Left ventricle myocardium inferior (tissue), 1 donor: ENCODE measurements around the gene WDFY4. TPM values are rescaled to one million over a fixed set of nuclear protein-coding genes. Genes with fewer than 3 reads are reported as not detected.

ENCODE experiments used
- DNase-seq: peaks from one replicate; pipeline ENCODE4 v3.0.0-alpha.2; 2020
- H3K27ac ChIP-seq: fragments of 200-600 bp; replicated peaks from 2 replicates; pipeline ENCODE4 v1.8.0; 2021
- H3K27me3 ChIP-seq: fragments of 200-600 bp; 2 replicates; pipeline ENCODE4 v1.8.0; 2021; ENCODE audit warnings: low read depth
- H3K36me3 ChIP-seq: fragments of 200-600 bp; 2 replicates; pipeline ENCODE4 v1.8.0; 2021
- H3K4me1 ChIP-seq: fragments of 200-600 bp; 2 replicates; pipeline ENCODE4 v1.8.0; 2021
- H3K4me3 ChIP-seq: fragments of 200-600 bp; 2 replicates; pipeline ENCODE4 v1.8.0; 2021; ENCODE audit warnings: mild to moderate bottlenecking, moderate library complexity
- H3K9me3 ChIP-seq: fragments of 200-600 bp; replicated peaks from 2 replicates; pipeline ENCODE4 v1.8.0; 2021
- CTCF ChIP-seq: fragments of 200-600 bp; IDR thresholded peaks from 2 replicates; pipeline ENCODE4 v1.8.0; 2021; ENCODE audit warnings: antibody characterized with exemption, mild to moderate bottlenecking, borderline replicate concordance
- intact Hi-C: fragments of 100-400 bp; cut with micrococcal nuclease; formaldehyde crosslinking; loops from one replicate; pipeline ENCODE4 v1.11.0; 2022
- total RNA-seq: library from RNA; stranded (reverse); fragmentation: NEBNext Ultra II Directional; extraction: Animal tissue kit (Norgen Biotek cat#: 25700); gene quantifications from one replicate; pipeline ENCODE4 v1.2.1, GENCODE V29; 2021
- donor health status: DM: no; HTN: yes; CAD: no; lungs with severe emphysema.

WDFY4 gene
- total RNA-seq, 1 donor from 2014 or later: 1.5 TPM

- H3K4me3 ChIP-seq: no peak overlapping the region
- peaks cover 3% of the 10 kb centered on the region for H3K9me3 ChIP-seq
- no peak for DNase-seq
- peaks cover 18% of the 10 kb centered on the region for H3K4me1 ChIP-seq
- no peaks in the 10 kb centered on the region for H3K36me3 ChIP-seq
- no peaks in the 10 kb centered on the region for H3K27me3 ChIP-seq
- no peak for TF ChIP-seq CTCF
- intact Hi-C loops: no loop called here
- no peak overlapping the region for H3K27ac ChIP-seq
Observed at GRCh38 chr10:48898426-48898825, 213.8 kb downstream of the WDFY4 start.

- no peak for TF ChIP-seq CTCF
- intact Hi-C loops: no loop called here
- Histone ChIP-seq H3K4me1 (peaks cover 14% of the 10 kb centered on the region), H3K27me3 (no peaks in the 10 kb centered on the region), H3K27ac (peak overlapping the region; percentile 62), H3K4me3 (no peak overlapping the region), H3K36me3 (no peaks in the 10 kb centered on the region), H3K9me3 (peaks cover 3% of the 10 kb centered on the region)
- no peak for DNase-seq
Observed at GRCh38 chr10:48899781-48900180, 215.1 kb downstream of the WDFY4 start.

DNA sequence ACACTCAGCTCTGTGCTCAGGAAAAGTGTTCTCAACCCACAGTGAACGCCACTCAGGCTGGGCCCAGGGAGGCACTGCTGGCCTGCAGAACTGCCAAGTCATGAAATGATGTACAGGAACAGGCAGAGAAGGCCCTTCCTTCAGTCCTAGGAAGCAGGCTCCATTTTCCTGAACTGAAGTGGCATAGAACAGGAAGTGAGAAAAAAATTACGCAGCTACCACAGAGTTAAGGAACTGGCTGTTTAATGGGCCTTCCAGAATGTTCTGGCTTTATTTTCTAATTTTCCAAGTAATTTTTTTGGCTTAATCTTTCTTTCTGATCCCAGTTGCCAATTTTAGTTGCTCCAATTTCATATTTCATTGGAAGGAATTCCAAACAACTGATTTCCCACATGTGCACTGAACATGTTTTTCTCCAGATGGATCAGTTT lies 215.7 kb downstream of the WDFY4 start:
- peak overlapping the region; percentile 62 for H3K27ac ChIP-seq
- peaks cover 12% of the 10 kb centered on the region for H3K4me1 ChIP-seq
- no peak for DNase-seq
- no peaks in the 10 kb centered on the region for H3K27me3 ChIP-seq
- intact Hi-C loops: no loop called here
- TF ChIP-seq CTCF: no peak
- no peak overlapping the region for H3K4me3 ChIP-seq
- peaks cover 3% of the 10 kb centered on the region for H3K9me3 ChIP-seq
- H3K36me3 ChIP-seq: no peaks in the 10 kb centered on the region

- H3K9me3 ChIP-seq: peaks cover 3% of the 10 kb centered on the region
- intact Hi-C loops: no loop called here
- peak overlapping the region; percentile 62 for H3K27ac ChIP-seq
- no peak for TF ChIP-seq CTCF
- peaks cover 12% of the 10 kb centered on the region for H3K4me1 ChIP-seq
- no peaks in the 10 kb centered on the region for H3K27me3 ChIP-seq
- DNase-seq: no peak
- H3K36me3 ChIP-seq: no peaks in the 10 kb centered on the region
- no peak overlapping the region for H3K4me3 ChIP-seq
Observed at GRCh38 chr10:48901319-48901718, 216.6 kb downstream of the WDFY4 start.

- DNase-seq: no peak
- TF ChIP-seq CTCF: no peak
- Histone ChIP-seq H3K27me3 (no peaks in the 10 kb centered on the region), H3K27ac (no peak overlapping the region), H3K9me3 (peaks cover 3% of the 10 kb centered on the region), H3K4me3 (no peak overlapping the region), H3K4me1 (peaks cover 12% of the 10 kb centered on the region), H3K36me3 (no peaks in the 10 kb centered on the region)
- intact Hi-C loops: no loop called here
Observed at GRCh38 chr10:48902096-48902495, 217.4 kb downstream of the WDFY4 start.

DNA sequence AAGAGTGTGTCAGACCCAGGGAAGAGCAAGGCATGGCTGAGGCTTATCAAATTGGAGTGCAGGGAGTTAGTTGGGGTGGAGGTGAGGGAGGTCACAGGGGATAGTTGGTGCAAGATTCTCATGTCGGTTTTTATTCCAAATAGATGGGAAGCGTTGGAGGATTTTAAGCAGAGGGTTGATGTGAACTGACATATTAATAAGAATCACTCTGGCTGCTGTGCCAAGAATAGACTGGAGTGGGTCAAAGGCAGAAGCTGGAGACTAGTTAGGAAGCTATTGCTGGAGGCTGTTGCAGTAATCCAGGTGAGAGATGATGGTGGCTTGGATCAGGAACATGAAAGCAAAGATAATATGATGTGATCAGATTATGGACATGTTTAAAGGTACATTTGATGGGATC lies 218.5 kb downstream of the WDFY4 start:
- peaks cover 12% of the 10 kb centered on the region for H3K4me1 ChIP-seq
- H3K36me3 ChIP-seq: no peaks in the 10 kb centered on the region
- intact Hi-C loops: no loop called here
- no peak for TF ChIP-seq CTCF
- DNase-seq: no peak
- no peak overlapping the region for H3K4me3 ChIP-seq
- H3K9me3 ChIP-seq: peaks cover 3% of the 10 kb centered on the region
- H3K27ac ChIP-seq: no peak overlapping the region
- no peaks in the 10 kb centered on the region for H3K27me3 ChIP-seq
